HG03159 (cell line): Measurements from ENCODE around the gene ABI1.
A peak's percentile ranks its signal among the peaks of the same experiment; 100 is the strongest.
"Not testable (repeated sequence)": the region's sequence is repeated elsewhere in the genome, so short reads cannot be mapped to it uniquely, and the experiment has no call there.

Experiments
- ATAC-seq: cut with Tn5 transposase; IDR thresholded peaks from one replicate; pipeline ENCODE4 v1.9.1; 2021; ENCODE audit warnings: mild to moderate bottlenecking, moderate library complexity; ENCODE audit not compliant: unreplicated experiment

Gene ABI1

GRCh38 chr10:26805567-26806245 is 55.1 kb downstream of the ABI1 start:
- ATAC-seq, result no peak

- ATAC-seq, result no peak
Observed at GRCh38 chr10:26804418-26805393, 56.1 kb downstream of the ABI1 start.

- no peak for ATAC-seq
Observed at GRCh38 chr10:26803849-26804248, 56.9 kb downstream of the ABI1 start.

- no peak for ATAC-seq
Observed at GRCh38 chr10:26802527-26802926, 58.2 kb downstream of the ABI1 start.

- ATAC-seq, result no peak
Observed at GRCh38 chr10:26801831-26802230, 58.9 kb downstream of the ABI1 start.

- ATAC-seq, result no peak
Observed at GRCh38 chr10:26801274-26801673, 59.5 kb downstream of the ABI1 start.

- ATAC-seq, result no peak
Observed at GRCh38 chr10:26800468-26800867, 60.3 kb downstream of the ABI1 start.

- ATAC-seq, result no peak
Observed at GRCh38 chr10:26799342-26799741, 61.4 kb downstream of the ABI1 start.

- no peak for ATAC-seq
Observed at GRCh38 chr10:26798298-26798697, 62.5 kb downstream of the ABI1 start.

GRCh38 chr10:26797340-26797739 is 63.4 kb downstream of the ABI1 start:
- no peak for ATAC-seq

GRCh38 chr10:26792758-26793495 is 67.8 kb downstream of the ABI1 start:
- ATAC-seq, result no peak

- ATAC-seq, result no peak
Observed at GRCh38 chr10:26790221-26790995, 70.3 kb downstream of the ABI1 start.

- not testable (repeated sequence) for ATAC-seq
Observed at GRCh38 chr10:26789779-26790178, 71.0 kb downstream of the ABI1 start.

GRCh38 chr10:26787362-26787761 is 73.4 kb downstream of the ABI1 start:
- ATAC-seq, result no peak

GRCh38 chr10:26781797-26782196 is 79.0 kb downstream of the ABI1 start:
- ATAC-seq, result no peak

- peak; percentile 51 for ATAC-seq
Observed at GRCh38 chr10:26780793-26781601, 79.8 kb downstream of the ABI1 start.

GRCh38 chr10:26780106-26780792 is 80.5 kb downstream of the ABI1 start:
- peak; percentile 38 for ATAC-seq

- ATAC-seq, result no peak
Observed at GRCh38 chr10:26779176-26779860, 81.4 kb downstream of the ABI1 start.

- ATAC-seq, result no peak
Observed at GRCh38 chr10:26777686-26778085, 83.1 kb downstream of the ABI1 start.
